Measurements from ENCODE around the gene PLB1.

PLB1 gene

DNA sequence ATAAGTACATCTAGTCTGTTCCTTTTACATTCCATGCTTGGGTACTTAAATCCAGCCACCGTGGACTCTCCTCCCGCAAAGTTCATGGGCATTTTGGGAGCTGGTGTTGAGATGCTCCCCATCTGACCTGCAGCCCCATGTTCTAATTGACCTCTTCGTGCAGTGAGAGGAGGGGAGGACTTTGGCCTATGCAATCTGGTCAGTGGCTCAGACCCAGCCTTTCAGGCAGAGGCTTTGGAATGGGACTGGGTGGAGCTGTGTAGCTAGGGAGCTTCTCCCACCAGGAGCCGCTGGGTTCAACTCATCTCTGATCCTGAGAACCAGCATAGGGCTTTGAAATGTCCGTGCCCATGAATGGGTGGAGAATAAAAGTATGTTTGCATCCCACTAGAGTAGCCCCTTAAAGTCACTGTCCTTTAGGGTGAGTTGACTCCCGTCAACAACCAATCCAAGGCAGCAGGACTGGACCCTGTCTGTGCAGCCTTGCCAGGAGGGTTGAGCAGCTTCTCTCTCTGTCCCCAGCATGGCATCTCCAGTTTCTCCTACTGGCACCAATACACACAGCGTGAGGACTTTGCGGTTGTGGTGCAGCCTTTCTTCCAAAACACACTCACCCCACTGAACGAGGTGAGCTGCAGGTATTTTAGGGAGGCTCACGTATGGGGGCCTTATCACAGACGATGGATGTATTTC is 135.8 kb downstream of the PLB1 start:
- no peak overlapping the region for H3K4me3 ChIP-seq (ENCODE audit: extremely low read depth, insufficient read depth, low read length, poor library complexity, severe bottlenecking)
- no peak overlapping the region for H3K27ac ChIP-seq (ENCODE audit: low read depth, low read length, severe bottlenecking)
- 96 to 97% methylated on average over 5 to 10 of the region's 11 CpGs for WGBS, 2 experiments (ENCODE audit: insufficient coverage in 2 of 2)
- no peaks in the 10 kb centered on the region for H3K36me3 ChIP-seq (ENCODE audit: control insufficient read depth, insufficient read depth, low read length)
- no peaks in the 10 kb centered on the region for H3K9me3 ChIP-seq (ENCODE audit: control insufficient read depth, low read length)
- H3K4me1 ChIP-seq (ENCODE audit: control insufficient read depth, insufficient read depth, low read length, poor library complexity, severe bottlenecking) = peaks cover 15% of the 10 kb centered on the region

DNA sequence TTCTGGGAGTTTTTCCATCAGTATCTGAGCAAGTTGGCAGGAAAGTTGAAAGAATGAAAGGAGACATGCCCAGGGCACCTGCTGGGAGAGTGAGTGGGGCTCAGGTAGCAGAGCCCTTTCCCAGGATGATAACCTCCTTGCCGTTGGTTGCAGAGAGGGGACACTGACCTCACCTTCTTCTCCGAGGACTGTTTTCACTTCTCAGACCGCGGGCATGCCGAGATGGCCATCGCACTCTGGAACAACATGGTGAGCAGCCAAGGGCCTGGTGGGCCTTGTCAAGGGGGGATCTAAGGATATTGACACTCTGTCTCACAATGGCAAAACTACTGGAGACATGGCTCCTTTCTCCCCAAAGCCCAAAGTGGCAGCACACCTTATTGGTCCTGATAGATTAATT is 136.9 kb downstream of the PLB1 start:
- peaks cover 15% of the 10 kb centered on the region for H3K4me1 ChIP-seq (ENCODE audit: control insufficient read depth, insufficient read depth, low read length, poor library complexity, severe bottlenecking)
- 90 to 94% methylated on average over 4 to 6 of the region's 6 CpGs for WGBS, 2 experiments (ENCODE audit: insufficient coverage in 2 of 2)
- no peak overlapping the region for H3K4me3 ChIP-seq (ENCODE audit: extremely low read depth, insufficient read depth, low read length, poor library complexity, severe bottlenecking)
- no peaks in the 10 kb centered on the region for H3K9me3 ChIP-seq (ENCODE audit: control insufficient read depth, low read length)
- no peak overlapping the region for H3K27ac ChIP-seq (ENCODE audit: low read depth, low read length, severe bottlenecking)
- H3K36me3 ChIP-seq (ENCODE audit: control insufficient read depth, insufficient read depth, low read length) = no peaks in the 10 kb centered on the region

DNA sequence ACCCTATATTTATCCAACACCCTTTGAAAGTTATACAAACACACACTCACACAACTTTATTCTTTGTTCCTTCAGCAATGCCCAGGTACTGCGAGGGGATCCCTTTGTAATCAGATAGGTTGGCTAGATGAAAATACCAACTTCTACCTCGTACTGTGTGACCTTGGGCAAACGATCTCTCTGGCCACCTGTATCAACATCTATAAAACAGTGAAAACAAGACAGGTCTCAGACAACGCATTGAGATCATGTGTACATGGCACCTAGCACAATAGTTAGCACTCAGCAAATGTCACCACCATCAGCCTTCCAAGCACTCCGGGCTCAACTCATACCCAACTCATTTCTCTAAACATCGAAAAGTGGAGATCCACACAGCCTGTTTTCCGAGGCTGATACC is 137.3 kb downstream of the PLB1 start:
- Histone ChIP-seq H3K4me1 (ENCODE audit: control insufficient read depth, insufficient read depth, low read length, poor library complexity, severe bottlenecking) (peaks cover 15% of the 10 kb centered on the region), H3K36me3 (ENCODE audit: control insufficient read depth, insufficient read depth, low read length) (no peaks in the 10 kb centered on the region), H3K27ac (ENCODE audit: low read depth, low read length, severe bottlenecking) (no peak overlapping the region), H3K9me3 (ENCODE audit: control insufficient read depth, low read length) (no peaks in the 10 kb centered on the region), H3K4me3 (ENCODE audit: extremely low read depth, insufficient read depth, low read length, poor library complexity, severe bottlenecking) (no peak overlapping the region)
- WGBS, 2 experiments (ENCODE audit: insufficient coverage in 2 of 2) = 95 to 96% methylated on average over 6 to 7 of the region's 7 CpGs

DNA sequence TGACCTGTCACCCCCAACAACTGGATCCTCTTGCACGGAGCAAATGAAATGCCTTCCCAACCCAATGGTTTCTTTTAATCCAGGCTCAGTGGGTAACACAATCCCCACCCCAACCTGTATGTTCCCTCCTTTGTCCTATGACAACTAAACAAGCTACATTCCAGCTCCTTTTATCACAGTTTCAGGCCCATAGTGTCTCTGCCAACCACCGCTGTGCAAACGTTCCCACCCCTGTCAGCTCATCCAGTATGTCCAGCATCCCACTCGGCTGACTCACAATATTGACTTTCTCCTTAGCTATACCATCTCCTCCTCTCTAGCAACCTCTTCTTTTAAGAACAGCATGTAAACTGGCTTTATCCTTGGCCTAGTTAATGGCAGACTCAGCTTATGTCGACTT is 137.9 kb downstream of the PLB1 start:
- Histone ChIP-seq H3K4me1 (ENCODE audit: control insufficient read depth, insufficient read depth, low read length, poor library complexity, severe bottlenecking) (peaks cover 15% of the 10 kb centered on the region), H3K9me3 (ENCODE audit: control insufficient read depth, low read length) (no peaks in the 10 kb centered on the region), H3K27ac (ENCODE audit: low read depth, low read length, severe bottlenecking) (no peak overlapping the region), H3K4me3 (ENCODE audit: extremely low read depth, insufficient read depth, low read length, poor library complexity, severe bottlenecking) (no peak overlapping the region), H3K36me3 (ENCODE audit: control insufficient read depth, insufficient read depth, low read length) (no peaks in the 10 kb centered on the region)
- 91% methylated on average over 5 of the region's 5 CpGs for WGBS, 2 experiments (ENCODE audit: insufficient coverage in 2 of 2)

DNA sequence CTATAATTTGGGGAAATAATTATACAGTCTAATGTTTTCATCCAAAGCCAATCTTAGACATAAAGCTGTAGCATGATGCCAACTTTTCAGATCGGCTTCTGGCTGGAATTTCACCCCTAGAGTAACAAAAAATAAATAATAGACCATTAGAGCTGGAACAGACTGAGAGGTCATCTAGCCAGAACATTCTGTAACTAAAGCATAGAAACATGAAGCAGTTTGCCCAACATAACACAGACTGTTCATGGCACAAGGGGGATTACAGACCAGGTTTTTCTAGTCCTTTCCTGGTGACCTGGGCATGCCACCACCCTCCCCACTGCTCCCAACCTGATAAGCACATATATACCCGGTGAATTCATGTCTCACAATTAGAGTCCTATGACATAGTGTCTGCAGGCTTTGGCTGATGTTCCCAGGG is 139.3 kb downstream of the PLB1 start:
- WGBS, 2 experiments (ENCODE audit: insufficient coverage in 2 of 2) = 100% methylated on average over 1 of the region's 2 CpGs

DNA sequence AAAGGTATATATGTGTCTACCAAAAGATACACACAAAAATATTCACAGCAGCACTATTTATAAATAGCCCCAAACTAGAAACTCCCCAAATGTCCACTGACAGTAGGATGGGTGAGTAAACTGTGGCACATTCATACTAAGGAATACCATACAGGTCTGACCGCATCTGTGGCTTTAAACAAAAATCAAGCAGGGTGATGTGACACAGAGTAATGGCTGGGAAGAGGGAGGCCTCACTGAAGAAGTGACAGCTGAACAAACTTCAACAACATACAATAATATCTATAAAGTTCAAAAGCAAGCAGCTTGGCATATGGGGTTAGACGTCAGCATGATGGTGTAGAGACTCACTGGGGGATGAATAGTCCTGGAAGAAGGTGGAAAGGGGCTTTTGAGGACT is 140.6 kb downstream of the PLB1 start:
- Histone ChIP-seq H3K27ac (ENCODE audit: low read depth, low read length, severe bottlenecking) (no peak overlapping the region), H3K36me3 (ENCODE audit: control insufficient read depth, insufficient read depth, low read length) (no peaks in the 10 kb centered on the region)
- 80 to 100% methylated on average over 1 of the region's 2 CpGs for WGBS, 2 experiments (ENCODE audit: insufficient coverage in 2 of 2)

More for the DNA sequence above, 139.3 kb downstream of the PLB1 start:
- Histone ChIP-seq H3K36me3 (ENCODE audit: control insufficient read depth, insufficient read depth, low read length) (no peaks in the 10 kb centered on the region), H3K27ac (ENCODE audit: low read depth, low read length, severe bottlenecking) (no peak overlapping the region), H3K9me3 (ENCODE audit: control insufficient read depth, low read length) (no peaks in the 10 kb centered on the region), H3K4me1 (ENCODE audit: control insufficient read depth, insufficient read depth, low read length, poor library complexity, severe bottlenecking) (peaks cover 14% of the 10 kb centered on the region), H3K4me3 (ENCODE audit: extremely low read depth, insufficient read depth, low read length, poor library complexity, severe bottlenecking) (no peak overlapping the region)

DNA sequence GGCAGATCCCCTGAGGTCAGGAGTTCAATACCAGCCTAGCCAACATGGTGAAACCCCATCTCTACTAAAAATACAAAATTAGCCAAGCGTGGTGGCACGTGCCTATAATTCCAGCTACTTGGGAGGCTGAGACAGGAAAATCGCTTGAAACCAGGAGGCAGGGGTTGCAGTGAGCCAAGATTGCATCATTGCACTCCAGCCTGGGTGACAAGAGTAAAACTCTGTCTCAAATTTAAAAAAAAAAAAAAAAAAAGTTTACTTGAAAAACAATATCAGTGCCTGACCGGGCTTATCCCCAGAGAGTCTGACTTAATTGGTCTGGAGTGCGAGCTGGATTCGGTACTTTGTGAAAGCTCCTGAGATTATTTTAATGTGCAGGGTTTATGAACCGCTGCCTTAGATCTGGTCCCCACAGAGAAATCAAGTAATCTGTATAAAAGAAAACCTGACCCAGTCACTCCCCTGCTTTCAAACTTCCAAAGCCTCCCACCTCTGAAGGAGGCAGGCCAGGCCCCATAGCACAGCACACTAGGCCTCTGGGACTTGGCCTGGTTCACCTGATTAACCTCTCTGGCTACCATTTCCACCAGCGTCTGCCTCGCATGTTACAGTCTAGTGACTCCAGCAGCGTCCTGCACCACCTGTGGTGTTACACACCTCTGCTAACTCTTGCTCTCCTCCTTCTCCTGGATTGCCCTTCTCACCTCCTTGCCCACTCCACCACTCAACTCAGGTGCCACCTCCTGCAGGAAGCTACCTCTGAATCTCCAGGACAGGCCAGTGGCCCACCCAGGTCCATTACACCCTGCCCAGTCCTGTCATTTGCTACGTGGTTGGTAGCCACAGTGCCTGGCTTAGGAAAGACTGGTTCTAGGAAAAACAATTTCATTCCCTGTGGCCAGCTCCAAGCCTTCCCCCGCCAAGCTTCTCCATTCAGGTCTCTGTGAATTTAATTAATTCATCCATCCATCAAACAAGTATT is 141.5 kb downstream of the PLB1 start:
- WGBS, 2 experiments (ENCODE audit: insufficient coverage in 2 of 2) = 94 to 97% methylated on average over 10 to 11 of the region's 12 CpGs
- Histone ChIP-seq H3K4me1 (ENCODE audit: control insufficient read depth, insufficient read depth, low read length, poor library complexity, severe bottlenecking) (no peaks in the 10 kb centered on the region), H3K4me3 (ENCODE audit: extremely low read depth, insufficient read depth, low read length, poor library complexity, severe bottlenecking) (no peak overlapping the region), H3K9me3 (ENCODE audit: control insufficient read depth, low read length) (no peaks in the 10 kb centered on the region), H3K36me3 (ENCODE audit: control insufficient read depth, insufficient read depth, low read length) (no peaks in the 10 kb centered on the region), H3K27ac (ENCODE audit: low read depth, low read length, severe bottlenecking) (no peak overlapping the region)

More for the DNA sequence above, 140.6 kb downstream of the PLB1 start:
- Histone ChIP-seq H3K4me3 (ENCODE audit: extremely low read depth, insufficient read depth, low read length, poor library complexity, severe bottlenecking) (no peak overlapping the region), H3K4me1 (ENCODE audit: control insufficient read depth, insufficient read depth, low read length, poor library complexity, severe bottlenecking) (peaks cover 8% of the 10 kb centered on the region), H3K9me3 (ENCODE audit: control insufficient read depth, low read length) (no peaks in the 10 kb centered on the region)

DNA sequence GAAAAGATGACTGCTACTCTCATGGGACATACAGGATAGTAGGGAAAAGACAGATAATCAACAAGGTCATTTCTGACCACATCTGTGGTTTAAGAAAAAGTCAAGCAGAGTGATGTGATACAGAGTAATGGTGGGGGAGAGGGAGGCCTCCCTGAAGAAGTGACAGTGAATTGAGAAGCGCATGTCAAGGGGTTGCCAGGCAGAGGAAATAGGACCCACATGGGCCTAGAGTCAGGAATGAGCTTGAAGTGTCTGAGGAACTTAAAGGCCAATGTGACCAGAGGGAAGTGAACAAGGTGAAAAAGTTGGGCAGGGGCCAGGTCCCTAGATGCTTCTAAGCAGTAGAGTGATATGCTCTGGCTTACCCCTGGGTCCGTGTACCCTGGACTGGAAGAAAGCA is 142.2 kb downstream of the PLB1 start:
- H3K27ac ChIP-seq (ENCODE audit: low read depth, low read length, severe bottlenecking) = no peak overlapping the region
- no peaks in the 10 kb centered on the region for H3K9me3 ChIP-seq (ENCODE audit: control insufficient read depth, low read length)
- no peak overlapping the region for H3K4me3 ChIP-seq (ENCODE audit: extremely low read depth, insufficient read depth, low read length, poor library complexity, severe bottlenecking)
- H3K4me1 ChIP-seq (ENCODE audit: control insufficient read depth, insufficient read depth, low read length, poor library complexity, severe bottlenecking) = no peaks in the 10 kb centered on the region
- no peaks in the 10 kb centered on the region for H3K36me3 ChIP-seq (ENCODE audit: control insufficient read depth, insufficient read depth, low read length)
- WGBS, 2 experiments (ENCODE audit: insufficient coverage in 2 of 2) = 80 to 81% methylated on average over 2 of the region's 2 CpGs

DNA sequence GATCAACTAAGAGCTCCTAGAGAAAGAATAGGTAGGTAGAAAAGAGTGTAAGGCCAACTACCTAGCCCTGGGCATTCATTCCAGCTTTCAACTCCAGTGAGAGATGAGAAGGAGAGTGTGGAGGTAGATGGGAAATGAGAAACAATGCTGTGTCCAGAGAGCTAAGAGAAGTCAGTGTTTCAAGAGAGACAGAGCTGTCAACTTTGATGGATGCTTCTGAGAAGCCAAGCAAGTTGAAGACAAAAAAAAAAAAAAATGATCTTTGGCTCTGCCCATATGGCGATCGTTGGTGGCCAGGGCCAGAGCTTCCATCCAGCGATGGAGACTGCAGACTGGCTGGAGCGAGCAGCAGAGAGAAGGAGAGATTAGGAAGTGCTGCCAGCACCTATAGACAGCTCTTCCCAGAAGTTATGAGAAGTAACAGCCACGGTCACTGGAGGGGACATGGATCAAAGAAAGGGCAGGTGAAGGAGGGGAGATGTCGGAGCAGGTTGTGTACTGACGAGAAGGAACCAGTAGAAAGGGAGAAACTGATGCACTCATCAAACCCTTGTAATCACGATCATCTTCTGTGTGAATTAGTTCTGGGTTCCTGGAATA is 143.3 kb downstream of the PLB1 start:
- Histone ChIP-seq H3K4me3 (ENCODE audit: extremely low read depth, insufficient read depth, low read length, poor library complexity, severe bottlenecking) (no peak overlapping the region), H3K27ac (ENCODE audit: low read depth, low read length, severe bottlenecking) (no peak overlapping the region), H3K9me3 (ENCODE audit: control insufficient read depth, low read length) (no peaks in the 10 kb centered on the region), H3K4me1 (ENCODE audit: control insufficient read depth, insufficient read depth, low read length, poor library complexity, severe bottlenecking) (no peaks in the 10 kb centered on the region), H3K36me3 (ENCODE audit: control insufficient read depth, insufficient read depth, low read length) (no peaks in the 10 kb centered on the region)
- 87 to 94% methylated on average over 7 to 8 of the region's 8 CpGs for WGBS, 2 experiments (ENCODE audit: insufficient coverage in 2 of 2)

DNA sequence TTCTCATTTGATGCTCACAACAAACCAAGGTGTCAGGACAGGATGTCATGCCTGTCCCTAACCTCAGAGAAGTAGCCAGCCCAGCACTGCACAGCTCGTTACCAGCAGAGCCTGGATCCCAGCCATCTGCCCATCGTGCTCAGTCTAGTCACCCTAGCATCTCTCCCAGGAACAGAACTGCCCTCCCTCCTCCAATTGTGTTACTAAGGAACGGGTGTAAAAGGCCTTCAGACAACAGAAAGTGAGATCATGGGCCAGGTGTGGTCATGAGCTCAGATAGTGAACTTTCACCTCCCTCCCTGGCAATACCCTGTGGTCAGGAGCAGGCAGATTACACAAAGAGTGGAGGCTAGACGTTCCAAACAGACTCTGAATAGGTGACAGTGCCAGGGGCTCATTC is 144.0 kb downstream of the PLB1 start:
- H3K4me3 ChIP-seq (ENCODE audit: extremely low read depth, insufficient read depth, low read length, poor library complexity, severe bottlenecking) = no peak overlapping the region
- no peak overlapping the region for H3K27ac ChIP-seq (ENCODE audit: low read depth, low read length, severe bottlenecking)
- H3K4me1 ChIP-seq (ENCODE audit: control insufficient read depth, insufficient read depth, low read length, poor library complexity, severe bottlenecking) = peaks cover 3% of the 10 kb centered on the region
- WGBS, 2 experiments (ENCODE audit: insufficient coverage in 2 of 2) = 72 to 75% methylated on average over 2 to 3 of the region's 4 CpGs
- H3K36me3 ChIP-seq (ENCODE audit: control insufficient read depth, insufficient read depth, low read length) = no peaks in the 10 kb centered on the region
- H3K9me3 ChIP-seq (ENCODE audit: control insufficient read depth, low read length) = no peaks in the 10 kb centered on the region

All from mesodermal cell (in vitro differentiated cells).